Measurements from ENCODE around the gene HNRNPUL1.

Gene HNRNPUL1

DNA sequence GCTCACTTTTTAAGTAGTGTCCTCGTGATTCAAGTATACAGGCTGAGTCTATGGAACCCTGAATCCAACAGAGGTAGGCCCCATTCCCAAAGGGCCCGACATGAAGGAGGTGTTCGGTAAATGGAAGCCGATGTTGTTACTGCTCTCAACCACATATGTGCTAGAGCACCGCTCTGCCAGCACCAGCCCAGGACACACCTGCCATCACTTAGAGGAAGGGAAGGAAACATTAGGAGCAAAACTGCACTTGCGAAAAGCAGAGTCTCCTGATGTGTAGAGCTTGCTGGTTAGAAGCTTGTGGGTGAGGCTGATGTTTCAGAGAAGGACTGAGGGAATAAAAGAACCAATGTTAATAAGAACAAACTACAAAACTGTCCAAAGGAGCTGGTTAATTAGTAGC lies 36.4 kb downstream of the HNRNPUL1 start:
- no peak overlapping the region for H3K27ac ChIP-seq

DNA sequence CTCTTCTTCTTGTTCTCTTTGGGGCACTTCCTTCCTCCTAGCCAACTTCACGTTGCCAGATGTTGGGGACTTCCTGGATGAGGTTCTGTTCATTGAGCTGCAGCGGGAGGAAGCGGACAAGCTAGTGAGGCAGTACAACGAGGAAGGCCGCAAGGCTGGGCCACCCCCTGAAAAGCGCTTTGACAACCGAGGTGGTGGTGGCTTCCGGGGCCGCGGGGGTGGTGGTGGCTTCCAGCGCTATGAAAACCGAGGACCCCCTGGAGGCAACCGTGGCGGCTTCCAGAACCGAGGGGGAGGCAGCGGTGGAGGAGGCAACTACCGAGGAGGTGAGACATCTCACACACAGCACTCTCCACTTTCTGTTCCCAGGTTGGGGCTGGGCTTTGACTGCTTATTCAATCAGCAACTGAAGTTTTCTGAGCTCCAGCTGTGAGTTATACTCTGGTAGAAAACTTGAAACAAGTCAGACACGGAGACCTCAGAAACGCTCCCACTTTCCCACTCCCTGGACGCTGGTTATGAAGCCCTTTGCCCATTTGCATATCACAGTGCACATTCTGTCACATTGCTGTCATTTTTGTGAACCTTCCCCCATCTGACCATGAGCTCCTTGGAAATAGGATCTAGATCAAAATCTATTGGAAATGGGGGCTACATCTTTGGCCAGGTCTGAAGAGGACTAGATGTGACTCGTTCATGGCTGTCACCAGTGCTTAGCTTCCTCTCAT lies 38.6 kb downstream of the HNRNPUL1 start:
- H3K4me3 ChIP-seq (ENCODE audit: low read depth, low read length): no peak overlapping the region
- TF ChIP-seq, protein P1, sequence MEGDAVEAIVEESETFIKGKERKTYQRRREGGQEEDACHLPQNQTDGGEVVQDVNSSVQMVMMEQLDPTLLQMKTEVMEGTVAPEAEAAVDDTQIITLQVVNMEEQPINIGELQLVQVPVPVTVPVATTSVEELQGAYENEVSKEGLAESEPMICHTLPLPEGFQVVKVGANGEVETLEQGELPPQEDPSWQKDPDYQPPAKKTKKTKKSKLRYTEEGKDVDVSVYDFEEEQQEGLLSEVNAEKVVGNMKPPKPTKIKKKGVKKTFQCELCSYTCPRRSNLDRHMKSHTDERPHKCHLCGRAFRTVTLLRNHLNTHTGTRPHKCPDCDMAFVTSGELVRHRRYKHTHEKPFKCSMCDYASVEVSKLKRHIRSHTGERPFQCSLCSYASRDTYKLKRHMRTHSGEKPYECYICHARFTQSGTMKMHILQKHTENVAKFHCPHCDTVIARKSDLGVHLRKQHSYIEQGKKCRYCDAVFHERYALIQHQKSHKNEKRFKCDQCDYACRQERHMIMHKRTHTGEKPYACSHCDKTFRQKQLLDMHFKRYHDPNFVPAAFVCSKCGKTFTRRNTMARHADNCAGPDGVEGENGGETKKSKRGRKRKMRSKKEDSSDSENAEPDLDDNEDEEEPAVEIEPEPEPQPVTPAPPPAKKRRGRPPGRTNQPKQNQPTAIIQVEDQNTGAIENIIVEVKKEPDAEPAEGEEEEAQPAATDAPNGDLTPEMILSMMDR (IDR thresholded peaks at IDR 0.05): no peak
- no peaks in the 10 kb centered on the region for H3K27me3 ChIP-seq (ENCODE audit: control insufficient read depth, insufficient read depth, low read length)
- H3K9ac ChIP-seq: no peak overlapping the region
- no peaks in the 10 kb centered on the region for H3K9me3 ChIP-seq (ENCODE audit: control insufficient read depth, low read length)
- H3K4me1 ChIP-seq: peaks cover 18% of the 10 kb centered on the region
- no peak overlapping the region for H3K4me2 ChIP-seq (ENCODE audit: low read length)
- H3K27ac ChIP-seq: no peak overlapping the region
- no peak overlapping the region for H2AFZ ChIP-seq
- peaks cover 7% of the 10 kb centered on the region for H3K79me2 ChIP-seq
- H3K36me3 ChIP-seq (ENCODE audit: control insufficient read depth, insufficient read depth, low read length): no peaks in the 10 kb centered on the region

More for the DNA sequence above, 36.4 kb downstream of the HNRNPUL1 start:
- Histone ChIP-seq H2AFZ (no peak overlapping the region), H3K4me3 (ENCODE audit: low read depth, low read length) (no peak overlapping the region), H3K36me3 (ENCODE audit: control insufficient read depth, insufficient read depth, low read length) (no peaks in the 10 kb centered on the region), H3K4me2 (ENCODE audit: low read length) (no peak overlapping the region), H3K79me2 (peaks cover 14% of the 10 kb centered on the region), H3K9ac (no peak overlapping the region), H3K9me3 (ENCODE audit: control insufficient read depth, low read length) (no peaks in the 10 kb centered on the region), H3K4me1 (peaks cover 30% of the 10 kb centered on the region), H3K27me3 (ENCODE audit: control insufficient read depth, insufficient read depth, low read length) (no peaks in the 10 kb centered on the region)
- TF ChIP-seq, protein P1 (IDR thresholded peaks at IDR 0.05): no peak

DNA sequence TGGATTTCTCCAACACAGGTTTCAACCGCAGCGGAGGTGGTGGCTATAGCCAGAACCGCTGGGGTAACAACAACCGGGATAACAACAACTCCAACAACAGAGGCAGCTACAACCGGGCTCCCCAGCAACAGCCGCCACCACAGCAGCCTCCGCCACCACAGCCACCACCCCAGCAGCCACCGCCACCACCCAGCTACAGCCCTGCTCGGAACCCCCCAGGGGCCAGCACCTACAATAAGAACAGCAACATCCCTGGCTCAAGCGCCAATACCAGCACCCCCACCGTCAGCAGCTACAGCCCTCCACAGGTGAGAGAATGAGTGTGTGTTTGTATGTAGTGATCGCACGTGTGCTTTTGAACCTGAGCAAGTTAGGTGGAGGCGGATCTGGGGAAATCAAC lies 39.8 kb downstream of the HNRNPUL1 start:
- TF ChIP-seq, protein P1 (IDR thresholded peaks at IDR 0.05): no peak
- no peak overlapping the region for H3K27ac ChIP-seq
- peaks cover 7% of the 10 kb centered on the region for H3K79me2 ChIP-seq
- no peaks in the 10 kb centered on the region for H3K27me3 ChIP-seq (ENCODE audit: control insufficient read depth, insufficient read depth, low read length)
- H3K9ac ChIP-seq: no peak overlapping the region
- no peaks in the 10 kb centered on the region for H3K36me3 ChIP-seq (ENCODE audit: control insufficient read depth, insufficient read depth, low read length)
- no peaks in the 10 kb centered on the region for H3K9me3 ChIP-seq (ENCODE audit: control insufficient read depth, low read length)
- peaks cover 13% of the 10 kb centered on the region for H3K4me1 ChIP-seq
- no peak overlapping the region for H3K4me2 ChIP-seq (ENCODE audit: low read length)
- H2AFZ ChIP-seq: no peak overlapping the region
- H3K4me3 ChIP-seq (ENCODE audit: low read depth, low read length): no peak overlapping the region

DNA sequence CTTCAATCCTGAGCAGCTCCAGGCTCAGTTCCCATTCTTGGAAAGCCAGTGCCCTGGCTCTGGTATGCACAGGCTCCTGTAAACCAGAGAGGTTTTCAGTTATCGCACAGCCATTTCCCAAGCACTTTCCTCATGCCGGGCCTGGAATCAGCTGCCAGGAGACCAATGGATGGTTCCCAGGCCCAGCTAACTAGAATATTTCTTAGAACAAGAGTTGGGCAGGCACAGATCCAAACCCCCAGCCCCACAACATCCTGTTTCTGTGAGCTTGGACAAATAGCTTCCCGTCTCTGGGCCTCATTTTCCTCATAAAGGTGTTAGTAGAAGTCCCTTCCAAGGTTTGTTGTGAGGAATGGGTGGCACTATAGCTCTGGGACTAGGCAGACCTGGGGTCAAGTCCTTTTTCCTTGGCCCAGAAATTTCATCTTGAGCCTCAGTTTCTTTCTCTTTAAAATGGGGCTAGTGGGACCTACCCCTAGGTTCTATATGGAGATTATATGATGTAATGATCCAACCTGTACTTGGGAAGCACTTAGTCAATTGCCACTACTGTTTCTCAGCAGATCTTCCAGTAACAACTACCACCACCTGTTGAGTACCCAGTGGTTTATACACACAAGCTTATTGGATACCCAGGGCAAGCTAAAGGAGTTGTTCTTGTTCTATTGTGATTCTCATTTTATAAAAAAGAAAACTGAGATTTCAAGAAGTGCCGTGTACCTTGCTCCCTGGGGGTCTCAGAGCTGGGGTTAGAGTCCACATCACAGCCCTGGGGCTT lies 40.7 kb downstream of the HNRNPUL1 start:
- Histone ChIP-seq H3K27ac (no peak overlapping the region), H3K4me2 (ENCODE audit: low read length) (no peak overlapping the region), H3K36me3 (ENCODE audit: control insufficient read depth, insufficient read depth, low read length) (no peaks in the 10 kb centered on the region), H3K27me3 (ENCODE audit: control insufficient read depth, insufficient read depth, low read length) (no peaks in the 10 kb centered on the region), H3K4me3 (ENCODE audit: low read depth, low read length) (no peak overlapping the region), H3K79me2 (peaks cover 7% of the 10 kb centered on the region), H3K4me1 (peaks cover 8% of the 10 kb centered on the region), H2AFZ (no peak overlapping the region), H3K9ac (no peak overlapping the region), H3K9me3 (ENCODE audit: control insufficient read depth, low read length) (no peaks in the 10 kb centered on the region)
- TF ChIP-seq, protein P1 (IDR thresholded peaks at IDR 0.05): no peak
